ENCODE measurements around the gene C10orf90. TPM values are rescaled to one million over a fixed set of nuclear protein-coding genes. Genes with fewer than 3 reads are reported as not detected.

C10orf90 gene
- total and polyA plus RNA-seq, 11 donors, result not detected

GRCh38 chr10:126409821-126410220, 260.7 kb downstream of the C10orf90 start:
- Histone ChIP-seq H3K27ac (no peak overlapping the region), H3K27me3 (peaks cover 0 to 11% (median 0%) of the 10 kb centered on the region in 9 donors), H3K36me3 (no peaks in the 10 kb centered on the region), H3K4me1 (no peaks in the 10 kb centered on the region), H3K4me3 (no peak overlapping the region), H3K9me3 (no peaks in the 10 kb centered on the region)
- TF ChIP-seq CTCF (IDR thresholded peaks at IDR 0.05) (no peak), POLR2A (IDR thresholded peaks at IDR 0.05) (no peak)
- ATAC-seq, result no peak
- 69 to 77% (median 74%) methylated on average over 6 of the region's 6 CpGs for WGBS, 4 donors
- intact Hi-C loops (cut with DNase I), result no loop called here
- no peak for DNase-seq

- Histone ChIP-seq H3K4me3 (no peak overlapping the region), H3K27me3 (peaks cover 0 to 11% (median 0%) of the 10 kb centered on the region in 9 donors), H3K27ac (no peak overlapping the region), H3K9me3 (no peaks in the 10 kb centered on the region), H3K36me3 (no peaks in the 10 kb centered on the region), H3K4me1 (no peaks in the 10 kb centered on the region)
- intact Hi-C loops (cut with DNase I), result no loop called here
- ATAC-seq (no peak), DNase-seq (no peak)
- no peak for TF ChIP-seq POLR2A (IDR thresholded peaks at IDR 0.05)
- no peak for TF ChIP-seq CTCF (IDR thresholded peaks at IDR 0.05)
- 40 to 58% (median 48%) methylated on average over 11 of the region's 11 CpGs for WGBS, 4 donors
Observed at GRCh38 chr10:126408953-126409641, 261.4 kb downstream of the C10orf90 start.

DNA sequence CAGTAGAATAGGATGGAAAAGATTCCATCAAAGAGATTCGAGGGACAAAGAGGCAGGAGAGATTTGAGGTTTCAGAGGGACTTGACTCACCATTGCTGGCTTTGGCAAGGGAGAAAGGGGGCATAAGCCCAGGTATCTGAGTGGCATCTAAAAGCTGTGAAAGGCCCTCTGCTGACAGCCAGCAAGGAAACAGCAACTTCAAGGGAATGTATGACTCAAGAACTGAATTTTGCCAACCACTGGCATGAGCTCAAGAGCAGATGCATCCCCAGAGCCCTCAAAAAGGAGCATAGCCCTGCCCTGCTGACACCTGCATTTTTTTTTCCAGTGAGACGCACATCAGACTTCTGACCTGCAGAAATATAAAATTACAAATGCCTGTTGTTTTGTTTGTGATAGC, 262.7 kb downstream of the C10orf90 start:
- ATAC-seq, result no peak
- 77 to 85% (median 83%) methylated on average over 2 of the region's 2 CpGs for WGBS, 4 donors
- intact Hi-C loops (cut with DNase I), result no loop called here
- no peak for DNase-seq
- H3K4me3 ChIP-seq, result no peak overlapping the region
- no peaks in the 10 kb centered on the region for H3K9me3 ChIP-seq
- peaks cover 0 to 9% (median 0%) of the 10 kb centered on the region in 9 donors for H3K27me3 ChIP-seq
- H3K27ac ChIP-seq, result no peak overlapping the region
- TF ChIP-seq POLR2A (IDR thresholded peaks at IDR 0.05), result no peak
- TF ChIP-seq CTCF (IDR thresholded peaks at IDR 0.05), result no peak
- H3K36me3 ChIP-seq, result no peaks in the 10 kb centered on the region
- H3K4me1 ChIP-seq, result no peaks in the 10 kb centered on the region

DNA sequence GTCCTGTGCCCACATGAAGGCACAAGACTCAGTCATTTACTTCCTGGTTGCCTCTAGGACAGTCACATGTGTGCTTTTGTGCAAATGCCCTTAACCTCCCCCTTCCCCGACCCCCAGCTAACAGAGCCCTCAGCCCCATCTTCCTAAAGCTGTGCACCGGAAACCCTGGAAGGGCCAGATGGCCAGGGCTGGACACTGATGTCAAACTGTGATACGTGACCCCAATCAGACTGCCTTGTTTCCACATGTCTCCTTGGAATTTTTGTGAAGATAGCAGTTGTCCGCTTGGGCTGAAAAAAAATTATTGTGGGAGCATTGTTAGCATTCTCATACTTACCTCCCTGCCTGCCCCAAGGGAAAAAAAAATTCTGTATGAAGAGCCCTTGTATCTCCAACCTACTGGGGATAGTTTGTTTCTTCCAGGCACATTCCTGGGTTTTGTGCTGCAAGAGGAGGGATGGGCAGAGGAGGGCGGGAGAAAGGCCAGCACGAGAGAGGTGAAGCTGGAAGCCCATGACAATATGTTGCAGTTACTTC, 265.2 kb downstream of the C10orf90 start:
- intact Hi-C loops (cut with DNase I), result no loop called here
- Histone ChIP-seq H3K27me3 (peaks cover 0 to 3% (median 0%) of the 10 kb centered on the region in 9 donors), H3K4me1 (no peaks in the 10 kb centered on the region), H3K27ac (no peak overlapping the region), H3K36me3 (no peaks in the 10 kb centered on the region), H3K9me3 (no peaks in the 10 kb centered on the region), H3K4me3 (no peak overlapping the region)
- no peak for DNase-seq
- WGBS, 4 donors, result 65 to 77% (median 69%) methylated on average over 6 of the region's 6 CpGs
- ATAC-seq, result no peak
- TF ChIP-seq POLR2A (IDR thresholded peaks at IDR 0.05), result no peak
- no peak for TF ChIP-seq CTCF (IDR thresholded peaks at IDR 0.05)
